ENCODE data around the gene CCDC85A.

- peak; percentile 12 for TF ChIP-seq CTCF (IDR thresholded peaks at IDR 0.05; ENCODE audit: poor library complexity)
- TF ChIP-seq EZH2 (IDR thresholded peaks at IDR 0.05; ENCODE audit: borderline replicate concordance): no peak
- TF ChIP-seq EZH2phosphoT487 (IDR thresholded peaks at IDR 0.05; ENCODE audit: low read depth, severe bottlenecking, unreplicated experiment): no peak
These were observed 105.2 kb downstream of the CCDC85A start for GRCh38 chr2:56288838-56289580.
